Lower leg skin (tissue), 4 donors: ENCODE results near the gene MTMR10. TPM values are rescaled to one million over a fixed set of nuclear protein-coding genes. Genes with fewer than 3 reads are reported as not detected.

Experiments
- DNase-seq, 2 donors: peaks; one replicate each; pipeline ENCODE4 v3.0.0-alpha.2; 2019; ENCODE audit warnings: low spot score in 2 of 2
- H3K4me3 ChIP-seq: fragments of 200-600 bp; sonication (generic); 2 replicates; pipeline ENCODE4 v1.5.1; 2017; ENCODE audit warnings: mild to moderate bottlenecking, low read depth; ENCODE audit not compliant: poor library complexity, severe bottlenecking
- CTCF ChIP-seq, 3 donors: fragments of 450-650 bp; IDR thresholded peaks; one replicate each; pipeline ENCODE4 v1.5.1; 2016; ENCODE audit warnings: antibody characterized with exemption in 3 of 3, mild to moderate bottlenecking in 3 of 3, moderate library complexity in 2 of 3
- POLR2A ChIP-seq, 2 donors: fragments of 450-650 bp; IDR thresholded peaks; one replicate each; pipeline ENCODE4 v1.6.1; 2016 to 2017; ENCODE audit warnings: antibody characterized with exemption in 2 of 2, mild to moderate bottlenecking in 1 of 2, moderate library complexity in 1 of 2
- WGBS, 2 donors: methylation state at CpG; one replicate each; pipeline ENCODE4 v1.1.5; 2018; 5-methylcytosine and 5-hydroxymethylcytosine counted together
- intact Hi-C: fragments of 100-400 bp; cut with DNase I; formaldehyde crosslinking; loops from one replicate; pipeline ENCODE4 v1.15.0; 2023; ENCODE audit warnings: low total_unique reads
- total RNA-seq, 4 donors: library from RNA; depleted of rRNA; stranded (reverse); fragments of >200 nt; gene quantifications; one replicate each; pipeline ENCODE4 v1.1.0, GENCODE V29; 2016

Gene MTMR10
- total RNA-seq, 4 donors from 2014 or later = 22.5 to 34.7 (median 31.2) TPM

GRCh38 chr15:30953731-30954378 lies 37.6 kb downstream of the MTMR10 start:
- WGBS, 2 donors = 74 to 75% methylated on average over 7 of the region's 7 CpGs
- H3K4me3 ChIP-seq = no peak overlapping the region
- TF ChIP-seq CTCF (IDR thresholded peaks at IDR 0.05) (no peak), POLR2A (IDR thresholded peaks at IDR 0.05) (no peak)
- intact Hi-C loops = no loop called here
- DNase-seq = no peak

GRCh38 chr15:30953183-30953582 lies 38.2 kb downstream of the MTMR10 start:
- H3K4me3 ChIP-seq = no peak overlapping the region
- intact Hi-C loops = no loop called here
- WGBS, 2 donors = 92 to 94% methylated on average over 7 of the region's 7 CpGs
- no peak for DNase-seq
- no peak for TF ChIP-seq CTCF (IDR thresholded peaks at IDR 0.05)
- TF ChIP-seq POLR2A (IDR thresholded peaks at IDR 0.05) = no peak

- WGBS, 2 donors = 91% methylated on average over 8 of the region's 8 CpGs
- no peak overlapping the region for H3K4me3 ChIP-seq
- DNase-seq = no peak
- intact Hi-C loops = no loop called here
- no peak for TF ChIP-seq POLR2A (IDR thresholded peaks at IDR 0.05)
- no peak for TF ChIP-seq CTCF (IDR thresholded peaks at IDR 0.05)
Observed at GRCh38 chr15:30943654-30944335, 47.6 kb downstream of the MTMR10 start.

GRCh38 chr15:30941520-30941919 lies 49.9 kb downstream of the MTMR10 start:
- intact Hi-C loops = no loop called here
- TF ChIP-seq POLR2A (IDR thresholded peaks at IDR 0.05) (no peak), CTCF (IDR thresholded peaks at IDR 0.05) (no peak)
- 85 to 88% methylated on average over 15 of the region's 15 CpGs for WGBS, 2 donors
- no peak overlapping the region for H3K4me3 ChIP-seq
- DNase-seq = no peak

DNA sequence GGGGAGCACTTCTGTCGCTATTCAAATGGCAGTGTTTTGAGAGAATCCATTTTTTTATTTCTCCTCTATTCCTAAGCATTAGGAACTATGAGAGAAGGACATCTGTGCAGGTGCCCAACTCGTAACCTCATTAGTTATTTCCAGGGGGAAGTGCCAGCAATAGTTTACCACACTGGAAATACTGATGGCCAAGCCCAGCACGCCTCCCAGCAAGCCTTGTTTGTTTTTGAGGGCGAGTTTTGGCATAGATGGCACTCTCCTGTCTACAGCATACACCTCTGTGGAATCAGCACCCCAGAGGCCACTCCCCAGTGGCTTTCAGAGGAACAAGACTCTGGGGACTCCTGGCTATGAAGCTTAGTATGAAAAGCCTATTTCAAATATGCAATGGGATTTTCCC lies 51.1 kb downstream of the MTMR10 start:
- no peak overlapping the region for H3K4me3 ChIP-seq
- intact Hi-C loops = no loop called here
- no peak for TF ChIP-seq POLR2A (IDR thresholded peaks at IDR 0.05)
- TF ChIP-seq CTCF (IDR thresholded peaks at IDR 0.05) = no peak
- no peak for DNase-seq
- WGBS, 2 donors = 63 to 73% methylated on average over 4 of the region's 4 CpGs
